COR-L47 (cell line): ENCODE results near the gene PAK1IP1.
"Not testable (repeated sequence)": the region's sequence is repeated elsewhere in the genome, so short reads cannot be mapped to it uniquely, and the experiment has no call there.

Experiments
- DNase-seq: peaks from one replicate; lab custom pipeline; 2025; lab: John Stamatoyannopoulos, UW

The PAK1IP1 gene

GRCh38 chr6:10743515-10743914 is 48.7 kb downstream of the PAK1IP1 start:
- no peak for DNase-seq

- no peak for DNase-seq
Measured at GRCh38 chr6:10745116-10745515, 50.3 kb downstream of the PAK1IP1 start.

- no peak for DNase-seq
Measured at GRCh38 chr6:10746915-10747250, 52.1 kb downstream of the PAK1IP1 start.

GRCh38 chr6:10747251-10747972 is 52.6 kb downstream of the PAK1IP1 start, which contains the start of gene TMEM14B:
Gene TMEM14B, plus strand, starts transcription at chr6:10747805. Its CDS starts 1,441 bp downstream, at chr6:10749246.
- DNase-seq = peak; percentile 99

GRCh38 chr6:10749734-10750133 is 55.0 kb downstream of the PAK1IP1 start:
- DNase-seq = no peak

- DNase-seq = not testable (repeated sequence)
Measured at GRCh38 chr6:10750568-10750967, 55.8 kb downstream of the PAK1IP1 start.

GRCh38 chr6:10751757-10752156 is 57.0 kb downstream of the PAK1IP1 start:
- not testable (repeated sequence) for DNase-seq

- no peak for DNase-seq
Measured at GRCh38 chr6:10756085-10756484, 61.3 kb downstream of the PAK1IP1 start.
